Fibroblast of the aortic adventitia (primary cell): ENCODE measurements around the gene PIK3C2G. TPM values are rescaled to one million over a fixed set of nuclear protein-coding genes. Genes with fewer than 3 reads are reported as not detected.
"Not testable (repeated sequence)": the region's sequence is repeated elsewhere in the genome, so short reads cannot be mapped to it uniquely, and the experiment has no call there.

Source experiments
- DNase-seq: peaks from one replicate; pipeline ENCODE4 v3.0.0-alpha.2; 2010; ENCODE audit warnings: low read depth
- H3K4me3 ChIP-seq: 2 replicates; pipeline ENCODE4 v1.5.1; 2011; ENCODE audit warnings: low read depth, mild to moderate bottlenecking, control low read depth, low read length, moderate library complexity
- CTCF ChIP-seq: IDR thresholded peaks from 2 replicates; pipeline ENCODE4 v1.5.1; 2011; ENCODE audit warnings: mild to moderate bottlenecking, low read length, control low read depth, inconsistent platforms; ENCODE audit not compliant: insufficient read depth
- total RNA-seq: library from RNA; depleted of rRNA; stranded (reverse); fragments of >200 nt; gene quantifications from 2 replicates; pipeline ENCODE4 v1.2.3, GENCODE V29; 2012; ENCODE audit warnings: low replicate concordance

Gene PIK3C2G
- total RNA-seq, 1 donor = 0.09 TPM

- H3K4me3 ChIP-seq = no peak overlapping the region
- peak; percentile 58 for DNase-seq
- TF ChIP-seq CTCF = no peak
These were observed 415.8 kb downstream of the PIK3C2G start for GRCh38 chr12:18676996-18677588.

GRCh38 chr12:18681818-18682217, 420.5 kb downstream of the PIK3C2G start:
- no peak overlapping the region for H3K4me3 ChIP-seq
- no peak for DNase-seq
- no peak for TF ChIP-seq CTCF

- TF ChIP-seq CTCF = no peak
- H3K4me3 ChIP-seq = no peak overlapping the region
- DNase-seq = peak; percentile 23
These were observed 422.2 kb downstream of the PIK3C2G start for GRCh38 chr12:18683327-18684013.

GRCh38 chr12:18684430-18684829, 423.1 kb downstream of the PIK3C2G start:
- H3K4me3 ChIP-seq = no peak overlapping the region
- DNase-seq = peak; percentile 19
- TF ChIP-seq CTCF = no peak

GRCh38 chr12:18689771-18690170, 428.5 kb downstream of the PIK3C2G start:
- DNase-seq = no peak
- TF ChIP-seq CTCF = no peak
- H3K4me3 ChIP-seq = no peak overlapping the region

- TF ChIP-seq CTCF = no peak
- H3K4me3 ChIP-seq = no peak overlapping the region
These were observed 429.3 kb downstream of the PIK3C2G start for GRCh38 chr12:18690653-18691052.

GRCh38 chr12:18693986-18694385, 432.7 kb downstream of the PIK3C2G start:
- DNase-seq, H3K4me3 ChIP-seq: not testable (repeated sequence)

More at GRCh38 chr12:18690653-18691052, 429.3 kb downstream of the PIK3C2G start:
- DNase-seq = peak; percentile 74
